Stimulated activated CD4-positive, alpha-beta T cell treated with anti-CD3 and anti-CD28 coated beads, TNF-alpha, amount 100 ng/mL, for 4 hours (primary cell): ENCODE results near the gene PCDHB7.
"Not testable (repeated sequence)": the region's sequence is repeated elsewhere in the genome, so short reads cannot be mapped to it uniquely, and the experiment has no call there.

Source experiments
- DNase-seq, 3 experiments: peaks; one replicate each; pipeline ENCODE4 v3.0.0-alpha.2; 2020; ENCODE audit warnings: low read depth in 3 of 3

PCDHB7 gene

GRCh38 chr5:141172381-141173204, at the start of gene PCDHB7:
PCDHB7 (plus strand) TSS chr5:141172644; CDS start chr5:141172836, 192 bp downstream.
- DNase-seq, result no peak

GRCh38 chr5:141123396-141124135, 48.9 kb upstream of the PCDHB7 start:
- not testable (repeated sequence) for DNase-seq

- DNase-seq, result no peak
Measured at GRCh38 chr5:141127305-141127704, 45.1 kb upstream of the PCDHB7 start.

GRCh38 chr5:141135030-141135717, 37.3 kb upstream of the PCDHB7 start, which contains the start of gene PCDHB5:
PCDHB5 (plus strand) TSS chr5:141135206; CDS start chr5:141135435, 229 bp downstream.
- no peak for DNase-seq

GRCh38 chr5:141135718-141136266, 36.7 kb upstream of the PCDHB7 start:
- no peak for DNase-seq

GRCh38 chr5:141137346-141137745, 35.1 kb upstream of the PCDHB7 start:
- DNase-seq, result not testable (repeated sequence)

GRCh38 chr5:141149812-141150211, 22.6 kb upstream of the PCDHB7 start, which contains the start of gene PCDHB6:
PCDHB6 (plus strand) TSS chr5:141150057; CDS start chr5:141150258, 201 bp downstream.
- DNase-seq, result no peak

- no peak for DNase-seq
Measured at GRCh38 chr5:141150224-141150992, 22.0 kb upstream of the PCDHB7 start.

- no peak for DNase-seq
Measured at GRCh38 chr5:141150993-141151325, 21.5 kb upstream of the PCDHB7 start.

GRCh38 chr5:141151632-141152031, 20.8 kb upstream of the PCDHB7 start:
- DNase-seq, result not testable (repeated sequence)

GRCh38 chr5:141152096-141152495, 20.3 kb upstream of the PCDHB7 start:
- DNase-seq, result not testable (repeated sequence)

GRCh38 chr5:141155540-141156374, 16.7 kb upstream of the PCDHB7 start:
- DNase-seq, result no peak

- DNase-seq, result not testable (repeated sequence)
Measured at GRCh38 chr5:141157356-141157755, 15.1 kb upstream of the PCDHB7 start.

- not testable (repeated sequence) for DNase-seq
Measured at GRCh38 chr5:141157901-141158300, 14.5 kb upstream of the PCDHB7 start.

- DNase-seq, result not testable (repeated sequence)
Measured at GRCh38 chr5:141174291-141175104, 2.1 kb downstream of the PCDHB7 start.

GRCh38 chr5:141175933-141176332, 3.5 kb downstream of the PCDHB7 start:
- DNase-seq, result no peak

GRCh38 chr5:141177577-141178191, 5.2 kb downstream of the PCDHB7 start, which contains the start of gene PCDHB8:
PCDHB8 (plus strand) TSS chr5:141177790; CDS start chr5:141178035, 245 bp downstream.
- not testable (repeated sequence) for DNase-seq

GRCh38 chr5:141179371-141179770, 6.9 kb downstream of the PCDHB7 start:
- not testable (repeated sequence) for DNase-seq

GRCh38 chr5:141179876-141180275, 7.4 kb downstream of the PCDHB7 start:
- DNase-seq, result not testable (repeated sequence)
